GM18511 (cell line): ENCODE results near the gene GPC4.

Source experiments
- ATAC-seq: cut with Tn5 transposase; IDR thresholded peaks from one replicate; pipeline ENCODE4 v1.9.1; 2021; ENCODE audit warnings: mild to moderate bottlenecking, moderate library complexity; ENCODE audit not compliant: unreplicated experiment

The GPC4 gene

GRCh38 chrX:133415276-133416105, at the start of gene GPC4:
Gene GPC4, minus strand, starts transcription at chrX:133415489. Its CDS starts 524 bp downstream, at chrX:133414965.
- ATAC-seq, result no peak

GRCh38 chrX:133461231-133461630, 45.9 kb upstream of the GPC4 start:
- no peak for ATAC-seq

GRCh38 chrX:133454924-133455323, 39.6 kb upstream of the GPC4 start:
- ATAC-seq, result no peak

GRCh38 chrX:133454491-133454914, 39.2 kb upstream of the GPC4 start:
- ATAC-seq, result no peak

- no peak for ATAC-seq
These were observed 33.3 kb upstream of the GPC4 start for GRCh38 chrX:133448512-133449076.

- ATAC-seq, result no peak
These were observed 29.9 kb upstream of the GPC4 start for GRCh38 chrX:133444952-133445831.

- no peak for ATAC-seq
These were observed 28.9 kb upstream of the GPC4 start for GRCh38 chrX:133444196-133444595.

- no peak for ATAC-seq
These were observed 25.5 kb upstream of the GPC4 start for GRCh38 chrX:133440797-133441163.

GRCh38 chrX:133440081-133440796, 24.9 kb upstream of the GPC4 start:
- no peak for ATAC-seq

GRCh38 chrX:133437766-133438165, 22.5 kb upstream of the GPC4 start:
- ATAC-seq, result no peak

- ATAC-seq, result no peak
These were observed 22.1 kb upstream of the GPC4 start for GRCh38 chrX:133437356-133437755.

GRCh38 chrX:133435544-133436124, 20.3 kb upstream of the GPC4 start:
- ATAC-seq, result no peak

GRCh38 chrX:133434197-133434820, 19.0 kb upstream of the GPC4 start:
- ATAC-seq, result no peak

- no peak for ATAC-seq
These were observed 4.6 kb upstream of the GPC4 start for GRCh38 chrX:133419911-133420310.

GRCh38 chrX:133418588-133418987, 3.3 kb upstream of the GPC4 start:
- no peak for ATAC-seq

- no peak for ATAC-seq
These were observed 2.1 kb upstream of the GPC4 start for GRCh38 chrX:133417364-133417763.

GRCh38 chrX:133414406-133415275, 648 bp downstream of the GPC4 start:
- no peak for ATAC-seq

GRCh38 chrX:133413218-133413925, 1.9 kb downstream of the GPC4 start:
- no peak for ATAC-seq

- ATAC-seq, result no peak
These were observed 2.6 kb downstream of the GPC4 start for GRCh38 chrX:133412665-133413064.
